AG09319 (cell line): Measurements from ENCODE around the gene BCAS3.

ENCODE experiments used
- DNase-seq: peaks from one replicate; pipeline ENCODE4 v3.0.0-alpha.2; 2010; ENCODE audit warnings: low read depth; ENCODE audit errors: extremely low read depth
- TF ChIP-seq, protein P1 (sequence below): IDR thresholded peaks from 2 replicates; pipeline ENCODE4 v1.5.1; 2011; ENCODE audit warnings: low read depth, mild to moderate bottlenecking, inconsistent platforms, low read length, moderate library complexity

BCAS3 gene

DNA sequence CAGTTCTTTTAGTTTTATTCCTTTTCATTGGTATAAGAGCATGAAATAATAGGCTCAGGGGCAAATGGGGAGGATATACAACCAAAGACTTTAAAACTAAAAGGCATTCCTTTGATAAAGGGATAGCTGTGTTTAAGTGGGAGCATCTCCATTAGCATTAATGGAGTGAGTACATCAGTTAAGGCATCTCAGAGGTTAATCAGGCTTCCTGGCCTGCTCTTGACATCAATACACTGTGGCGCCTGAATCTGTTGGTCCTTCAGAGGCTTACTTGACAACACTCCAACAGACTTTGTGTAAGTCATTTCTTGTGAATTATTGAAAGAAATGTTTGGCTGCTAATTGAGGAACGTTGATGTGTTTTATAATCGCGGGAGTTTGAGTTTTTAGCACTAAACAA is 230.7 kb downstream of the BCAS3 start:
- TF ChIP-seq, protein P1, sequence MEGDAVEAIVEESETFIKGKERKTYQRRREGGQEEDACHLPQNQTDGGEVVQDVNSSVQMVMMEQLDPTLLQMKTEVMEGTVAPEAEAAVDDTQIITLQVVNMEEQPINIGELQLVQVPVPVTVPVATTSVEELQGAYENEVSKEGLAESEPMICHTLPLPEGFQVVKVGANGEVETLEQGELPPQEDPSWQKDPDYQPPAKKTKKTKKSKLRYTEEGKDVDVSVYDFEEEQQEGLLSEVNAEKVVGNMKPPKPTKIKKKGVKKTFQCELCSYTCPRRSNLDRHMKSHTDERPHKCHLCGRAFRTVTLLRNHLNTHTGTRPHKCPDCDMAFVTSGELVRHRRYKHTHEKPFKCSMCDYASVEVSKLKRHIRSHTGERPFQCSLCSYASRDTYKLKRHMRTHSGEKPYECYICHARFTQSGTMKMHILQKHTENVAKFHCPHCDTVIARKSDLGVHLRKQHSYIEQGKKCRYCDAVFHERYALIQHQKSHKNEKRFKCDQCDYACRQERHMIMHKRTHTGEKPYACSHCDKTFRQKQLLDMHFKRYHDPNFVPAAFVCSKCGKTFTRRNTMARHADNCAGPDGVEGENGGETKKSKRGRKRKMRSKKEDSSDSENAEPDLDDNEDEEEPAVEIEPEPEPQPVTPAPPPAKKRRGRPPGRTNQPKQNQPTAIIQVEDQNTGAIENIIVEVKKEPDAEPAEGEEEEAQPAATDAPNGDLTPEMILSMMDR: no peak
- DNase-seq: no peak

DNA sequence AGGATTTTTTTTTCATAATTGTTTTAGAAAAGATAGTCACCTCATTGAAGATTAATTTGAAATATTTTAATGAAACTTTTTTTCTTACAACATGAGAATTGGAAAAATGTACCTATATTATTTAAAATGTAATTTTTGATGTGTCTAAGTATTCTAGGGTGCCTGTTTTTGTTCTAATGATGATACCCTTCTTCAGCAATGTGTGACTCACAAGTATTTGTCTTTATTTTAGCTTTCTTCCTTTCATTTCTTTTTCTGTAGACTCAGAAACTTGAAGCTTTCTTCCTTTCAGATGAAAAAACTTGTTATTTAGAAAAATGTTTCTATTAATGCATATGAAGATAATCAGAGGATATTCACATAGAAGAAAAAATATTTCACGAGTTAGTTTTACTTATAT is 231.8 kb downstream of the BCAS3 start:
- DNase-seq: no peak
- TF ChIP-seq, protein P1: no peak

DNA sequence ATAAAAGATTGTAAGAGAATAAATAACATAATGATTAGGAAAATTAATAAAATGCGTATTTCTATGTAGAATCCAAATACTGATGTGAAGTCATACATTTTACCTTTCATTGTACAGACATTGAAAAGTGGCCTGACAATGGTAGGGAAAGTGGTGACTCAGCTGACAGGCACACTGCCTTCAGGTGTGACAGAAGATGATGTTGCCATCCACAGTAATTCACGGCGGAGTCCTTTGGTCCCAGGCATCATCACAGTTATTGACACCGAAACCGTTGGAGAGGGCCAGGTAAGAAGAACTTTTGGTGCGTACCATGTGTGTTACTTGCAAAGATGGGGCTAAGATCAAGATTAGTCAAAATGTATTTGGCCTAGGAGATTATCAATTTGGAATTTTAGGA is 232.8 kb downstream of the BCAS3 start:
- no peak for DNase-seq
- TF ChIP-seq, protein P1: no peak

DNA sequence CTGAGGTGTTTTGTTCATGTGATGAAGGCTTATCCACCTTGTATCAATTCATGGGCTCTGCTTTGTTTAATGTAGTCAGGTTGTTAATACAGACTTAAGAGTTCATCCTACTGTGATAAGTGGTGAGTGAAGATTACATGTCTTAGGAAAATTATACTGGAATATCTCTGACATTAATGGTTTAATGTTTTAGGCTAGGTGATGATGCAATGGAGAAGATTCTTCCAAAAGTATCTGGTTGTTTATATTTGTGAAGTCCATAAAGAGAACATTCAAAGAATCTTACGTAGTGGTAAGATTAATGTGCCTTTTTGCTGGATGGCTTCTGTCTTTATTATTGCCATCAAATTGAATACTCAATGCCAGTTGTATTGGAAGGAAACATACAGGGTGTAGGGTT is 236.4 kb downstream of the BCAS3 start:
- no peak for DNase-seq
- TF ChIP-seq, protein P1: no peak

DNA sequence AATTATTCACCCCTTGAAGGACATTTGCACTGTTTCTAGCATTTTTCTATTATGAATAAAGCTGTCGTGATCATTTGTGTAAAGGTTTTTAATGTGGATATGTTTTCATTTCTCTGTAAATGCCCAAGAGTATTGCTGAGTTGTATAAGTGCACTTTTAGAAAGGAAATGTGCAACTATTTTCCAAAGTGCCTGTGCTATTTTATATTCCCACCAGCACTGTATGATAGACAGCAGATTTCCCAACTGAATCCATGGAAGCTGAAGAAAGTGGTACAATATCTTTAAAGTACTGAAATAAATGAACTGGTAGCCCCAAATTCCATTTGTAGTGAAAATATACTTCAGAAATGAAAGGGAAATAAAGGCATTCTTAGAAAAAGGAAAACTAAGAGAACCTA is 238.4 kb downstream of the BCAS3 start:
- TF ChIP-seq, protein P1: no peak
- no peak for DNase-seq

DNA sequence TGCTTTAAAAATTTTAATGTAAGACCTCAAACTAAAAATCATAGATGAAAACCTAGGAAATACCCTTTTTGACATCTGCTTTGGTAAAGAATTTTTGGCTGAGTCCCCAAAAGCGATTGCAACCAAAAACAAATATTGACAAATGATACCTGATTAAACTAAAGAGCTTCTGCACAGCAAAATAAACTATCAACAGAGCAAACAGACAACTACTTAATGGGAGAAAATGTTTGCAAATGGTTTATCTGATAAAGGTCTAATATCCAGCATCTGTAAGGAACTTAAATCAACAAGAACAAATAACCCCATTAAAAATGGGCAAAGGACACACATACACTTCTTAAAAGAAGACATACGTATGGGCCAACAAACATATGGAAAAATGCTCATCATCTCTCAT is 242.5 kb downstream of the BCAS3 start:
- TF ChIP-seq, protein P1: no peak
- no peak for DNase-seq

DNA sequence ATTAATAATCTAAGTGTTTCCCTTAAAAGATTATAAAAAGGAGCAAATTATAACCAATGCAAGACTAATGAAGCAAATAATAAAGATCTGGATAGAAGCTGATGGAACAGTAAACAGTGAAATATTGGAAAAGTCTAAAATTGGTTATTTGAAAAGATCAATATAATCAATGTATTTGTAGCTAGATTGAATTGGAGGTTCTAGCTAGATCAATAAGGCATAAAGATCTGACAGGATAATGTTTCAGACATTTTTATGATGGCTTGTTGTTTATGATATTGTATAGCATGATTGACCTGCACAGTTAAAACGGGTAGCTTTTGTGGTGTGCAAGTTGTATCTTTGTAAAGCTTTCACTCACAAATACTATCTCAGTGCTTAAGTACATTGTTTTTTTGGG is 245.3 kb downstream of the BCAS3 start:
- TF ChIP-seq, protein P1: no peak

More for the DNA sequence above, 245.3 kb downstream of the BCAS3 start:
- no peak for DNase-seq
